GM12873 (cell line): ENCODE results near the gene ASPHD1.

Experiments
- CTCF ChIP-seq: IDR thresholded peaks from 2 replicates; pipeline ENCODE4 v1.5.1; 2012; ENCODE audit warnings: low read depth, mild to moderate bottlenecking, moderate library complexity, low read length, control low read depth; ENCODE audit not compliant: insufficient read depth; ENCODE audit errors: missing control alignments

Gene ASPHD1

GRCh38 chr16:29883987-29884386 lies 16.3 kb upstream of the ASPHD1 start:
- no peak for TF ChIP-seq CTCF

- TF ChIP-seq CTCF = no peak
Observed at GRCh38 chr16:29891525-29892457, 8.5 kb upstream of the ASPHD1 start.

- no peak for TF ChIP-seq CTCF
Observed at GRCh38 chr16:29892458-29892813, 7.9 kb upstream of the ASPHD1 start.

GRCh38 chr16:29893553-29893952 lies 6.7 kb upstream of the ASPHD1 start:
- TF ChIP-seq CTCF = no peak

GRCh38 chr16:29894352-29894751 lies 5.9 kb upstream of the ASPHD1 start:
- no peak for TF ChIP-seq CTCF

GRCh38 chr16:29896841-29897240 lies 3.4 kb upstream of the ASPHD1 start:
- TF ChIP-seq CTCF = no peak

- no peak for TF ChIP-seq CTCF
Observed at GRCh38 chr16:29897333-29897732, 3.0 kb upstream of the ASPHD1 start.
